CD4-positive, alpha-beta T cell treated with Interleukin-2 at 100 ng/mL for 4 hours (primary cell): ENCODE results near the gene SREBF1.

ENCODE experiments used
- DNase-seq: peaks from one replicate; pipeline ENCODE4 v3.0.0-alpha.2; 2020; ENCODE audit warnings: low spot score

SREBF1 gene

GRCh38 chr17:17841601-17842025, 4.8 kb upstream of the SREBF1 start:
- DNase-seq: no peak

GRCh38 chr17:17840751-17841591, 4.2 kb upstream of the SREBF1 start:
- DNase-seq: no peak

DNA sequence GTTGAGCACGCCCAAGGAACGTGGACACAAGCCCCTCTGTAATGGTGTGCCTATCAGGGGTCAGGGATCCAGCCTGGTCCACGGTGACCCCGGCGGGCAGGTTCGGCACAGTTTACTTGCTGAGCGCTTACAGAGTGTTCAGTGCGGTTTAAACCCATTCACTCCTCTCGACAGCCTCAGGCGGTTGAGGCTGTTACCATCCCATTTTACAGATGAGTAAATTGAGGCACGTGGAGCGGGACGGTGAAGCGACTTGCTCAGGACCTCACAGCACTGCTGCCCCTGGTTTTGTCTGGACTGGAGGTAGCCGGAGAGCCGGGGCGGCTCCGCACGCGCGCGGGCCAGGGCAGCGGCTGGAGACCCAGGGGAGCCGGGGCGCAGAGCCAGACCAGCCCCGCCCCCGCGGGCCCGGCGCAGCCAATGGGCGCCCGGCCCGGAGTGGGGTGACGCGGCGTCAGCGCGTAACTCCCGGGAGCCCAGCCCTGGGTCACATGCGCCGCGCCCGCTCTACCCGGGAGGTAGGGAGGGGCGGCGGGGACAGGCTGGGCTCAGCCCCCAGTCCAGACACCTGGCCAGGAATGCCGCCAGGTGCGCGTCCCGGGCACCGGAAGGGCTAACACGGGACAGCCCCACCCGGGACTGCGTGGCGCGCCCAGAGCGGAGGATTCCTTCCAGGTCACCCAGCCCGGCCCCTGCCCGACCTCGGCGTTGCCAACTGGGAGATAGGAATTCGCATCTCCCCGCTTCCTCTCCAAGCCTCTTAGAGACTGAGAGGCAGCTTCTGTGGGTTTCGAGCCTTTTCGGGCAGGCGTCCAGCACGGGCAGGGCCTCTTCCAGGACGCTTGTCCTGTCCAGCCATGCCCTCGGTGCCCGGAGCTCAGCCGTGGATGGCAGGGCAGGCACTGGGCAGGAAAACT, 3.3 kb upstream of the SREBF1 start:
- DNase-seq: peak; percentile 78

DNA sequence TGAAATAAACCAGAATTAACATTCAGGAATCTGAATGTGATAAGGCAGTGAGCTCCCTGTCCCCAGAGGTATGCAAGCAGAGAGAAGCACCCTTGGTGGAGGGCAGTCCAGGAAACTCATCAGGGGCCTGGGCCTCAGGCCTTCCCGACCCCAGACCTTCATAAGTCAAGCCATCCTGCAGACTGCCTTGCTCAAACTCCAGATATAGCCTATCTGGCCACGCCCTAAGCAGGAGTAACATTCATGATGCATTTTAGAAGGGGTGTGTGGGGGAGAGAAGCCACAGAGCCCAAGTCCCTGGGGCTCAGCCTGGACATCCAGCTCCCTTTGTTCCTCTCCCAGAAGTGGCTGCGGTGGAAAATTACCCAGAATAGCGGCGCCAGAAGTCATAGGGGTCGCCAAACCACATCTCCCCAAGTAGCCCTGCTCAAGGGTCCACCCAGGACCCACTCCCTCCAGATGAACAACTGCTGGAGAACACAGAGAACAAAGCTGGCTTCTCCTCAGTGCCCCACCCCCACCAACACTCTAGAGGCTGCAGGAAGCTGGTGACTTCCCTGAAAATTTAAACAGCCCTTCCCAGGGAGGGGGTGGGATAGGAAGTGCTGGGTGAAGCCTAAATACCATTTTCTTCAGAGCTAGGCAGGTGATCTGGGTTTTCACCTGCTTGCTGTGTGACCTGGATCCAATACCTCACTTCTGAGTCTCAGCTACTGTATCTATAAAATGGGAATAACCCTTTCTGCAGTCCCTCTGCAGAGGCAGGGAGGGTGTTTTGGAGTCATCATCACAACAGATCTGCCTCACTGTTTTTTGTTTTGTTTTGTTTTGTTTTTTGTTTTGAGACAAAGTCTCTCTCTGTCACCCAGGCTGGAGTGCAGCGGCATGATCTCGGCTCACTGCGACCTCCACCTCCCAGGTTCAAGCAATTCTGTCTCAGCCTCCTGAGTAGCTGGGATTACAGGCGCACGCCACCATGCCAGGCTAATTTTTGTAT, 1.5 kb upstream of the SREBF1 start:
- no peak for DNase-seq

DNA sequence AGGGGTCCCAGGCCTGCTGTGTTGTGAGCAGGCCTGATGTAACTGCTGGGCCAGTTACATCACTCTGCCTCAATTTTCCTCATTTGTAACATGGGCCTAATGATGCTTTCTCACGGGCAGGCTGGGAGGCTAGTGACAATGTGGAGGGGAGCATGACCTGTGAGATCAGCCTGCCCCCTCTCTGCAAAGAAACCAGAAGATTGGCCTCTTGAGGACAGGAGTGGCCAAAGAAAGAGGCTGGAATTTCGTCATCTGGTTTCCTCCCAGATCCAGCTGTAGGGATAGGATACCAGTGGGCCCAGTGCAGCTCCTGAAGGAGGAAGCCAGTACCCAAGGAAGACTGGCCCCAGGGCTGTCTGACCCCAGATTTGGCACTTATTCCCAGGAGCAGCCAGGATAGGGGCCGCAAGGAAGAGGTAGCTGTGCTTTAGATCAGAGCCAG, 615 bp upstream of the SREBF1 start:
- DNase-seq: no peak

DNA sequence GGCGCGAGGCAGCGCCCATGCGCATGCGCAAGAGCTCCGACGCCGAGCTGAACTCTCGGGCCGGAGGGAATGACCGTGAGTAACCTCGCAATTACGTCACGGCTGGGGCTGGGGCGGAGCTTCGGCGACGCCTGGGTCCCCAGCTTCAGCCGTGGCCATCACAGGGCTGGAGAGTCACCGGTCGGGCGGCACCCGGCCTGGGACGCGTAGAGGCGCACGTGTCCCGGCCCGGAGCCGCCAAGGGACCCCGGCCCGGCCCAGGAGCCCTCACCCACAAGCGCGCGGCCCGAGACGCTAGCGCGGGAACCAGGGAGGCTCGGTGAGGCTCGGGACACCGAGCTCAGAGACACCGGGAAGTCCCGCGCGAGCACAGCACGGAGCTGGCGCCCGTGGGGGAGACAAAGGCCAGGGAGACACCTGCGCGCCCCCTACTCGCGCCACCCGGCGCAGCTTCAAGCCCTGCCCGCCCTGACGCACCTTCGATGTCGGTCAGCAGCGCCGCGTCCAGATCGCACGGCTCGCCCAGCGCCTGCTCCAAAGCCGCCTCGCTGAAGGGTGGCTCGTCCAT, 452 bp downstream of the SREBF1 start:
- peak; percentile 97 for DNase-seq

GRCh38 chr17:17835415-17836249, 1.2 kb downstream of the SREBF1 start:
- no peak for DNase-seq

DNA sequence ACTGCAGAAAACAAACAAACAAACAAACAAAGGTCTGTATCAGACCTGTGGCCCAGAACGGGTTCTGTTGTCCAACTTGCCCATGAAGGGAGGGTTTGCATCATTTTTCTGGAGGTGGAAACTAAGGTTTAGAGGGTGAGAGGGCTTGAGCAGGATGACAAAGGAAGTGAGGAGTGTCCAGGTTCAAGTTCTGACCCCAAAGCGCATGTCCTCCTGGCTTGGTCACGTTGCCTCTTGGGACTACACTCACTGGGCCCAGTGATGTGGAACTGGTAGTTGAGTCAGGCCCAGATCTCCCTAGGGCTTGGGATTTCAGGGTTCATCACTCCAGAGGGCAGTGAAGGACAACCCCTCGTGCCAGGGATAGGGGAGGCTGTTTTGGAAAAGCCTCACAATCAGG, 1.8 kb downstream of the SREBF1 start:
- DNase-seq: no peak

DNA sequence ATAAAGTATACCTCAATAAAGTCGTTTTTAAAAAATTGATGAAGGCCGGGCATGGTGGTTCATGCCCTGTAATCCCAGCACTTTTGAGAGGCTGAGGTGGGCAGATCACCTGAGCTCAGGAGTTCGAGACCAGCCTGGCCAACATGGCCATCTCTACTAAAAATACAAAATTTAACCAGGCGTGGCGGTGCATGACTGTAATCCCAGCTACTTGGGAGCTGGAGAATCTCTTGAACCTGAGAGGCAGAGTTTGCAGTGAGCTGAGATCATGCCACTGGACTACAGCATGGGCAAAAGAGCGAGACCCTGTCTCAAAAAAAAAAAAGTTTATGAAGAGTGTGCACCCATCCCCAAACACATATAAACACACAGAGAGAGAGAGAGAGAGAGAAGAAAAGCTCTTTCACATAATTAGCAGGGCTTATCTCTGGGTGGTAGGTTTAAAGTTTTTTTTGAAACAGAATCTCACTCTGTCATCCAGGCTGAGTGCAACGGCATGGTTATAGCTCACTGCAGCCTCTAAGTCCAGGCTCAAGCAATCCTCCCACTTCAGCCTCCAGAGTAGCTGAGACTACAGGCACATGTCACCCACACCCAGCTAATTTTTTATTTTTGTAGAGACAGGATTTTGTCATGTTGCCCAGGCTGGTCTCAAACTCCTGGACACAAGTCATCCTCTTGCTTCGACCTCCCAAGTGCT, 3.0 kb downstream of the SREBF1 start:
- no peak for DNase-seq

DNA sequence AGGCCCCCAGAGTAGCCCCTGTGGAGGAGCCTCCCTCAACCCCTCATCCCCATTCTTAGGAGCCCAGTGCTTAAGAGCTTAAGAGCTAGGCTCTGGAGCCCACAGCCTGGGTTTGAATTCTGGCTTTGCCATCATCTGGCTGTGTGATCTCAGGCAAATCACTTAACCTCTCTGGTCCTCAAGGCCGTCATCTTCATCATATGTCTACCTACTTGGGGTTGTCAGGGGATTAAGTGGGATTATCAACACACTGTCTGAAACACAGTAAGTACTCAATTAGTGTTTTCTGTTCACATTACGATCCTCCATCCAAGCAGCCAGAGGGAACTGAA, 4.8 kb downstream of the SREBF1 start:
- no peak for DNase-seq

DNA sequence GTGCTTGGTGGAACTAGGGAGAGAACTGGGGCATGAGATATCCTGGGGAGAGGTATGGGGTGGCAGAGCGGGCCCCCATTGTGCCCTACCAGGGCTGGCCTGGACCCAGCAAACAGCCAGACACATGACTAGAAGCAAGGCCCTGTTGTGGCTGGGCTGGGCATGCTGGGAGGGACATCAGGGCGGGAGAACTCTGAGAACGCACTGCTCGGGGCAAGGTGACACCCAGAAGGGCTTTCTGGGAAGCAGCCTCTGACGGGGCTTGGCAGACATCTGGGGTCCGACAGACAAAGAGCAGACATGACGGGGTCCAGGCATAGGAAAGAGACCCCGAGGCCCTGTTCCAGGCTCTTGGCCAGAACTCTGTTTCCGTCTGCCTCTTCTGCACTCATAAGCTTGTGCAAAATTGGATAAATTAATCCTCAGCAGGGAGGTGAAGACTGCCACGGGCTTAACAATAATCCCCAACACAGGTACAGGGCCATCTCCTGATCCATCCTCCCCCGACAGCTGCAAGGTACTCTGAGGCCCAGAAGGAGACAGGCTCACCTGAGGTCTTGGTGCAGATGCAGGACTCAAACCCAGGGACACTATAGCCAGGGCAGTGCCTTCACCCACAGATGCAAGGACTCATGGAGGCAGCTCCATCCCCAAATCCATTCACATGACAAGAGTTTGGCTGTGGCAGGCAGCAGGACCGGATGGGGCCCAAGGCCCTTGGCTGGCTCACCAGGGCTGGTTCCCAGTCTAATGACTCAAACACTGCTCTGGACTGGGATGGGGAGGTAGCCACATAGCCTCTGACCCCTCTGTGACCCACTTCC, 5.4 kb downstream of the SREBF1 start:
- no peak for DNase-seq

DNA sequence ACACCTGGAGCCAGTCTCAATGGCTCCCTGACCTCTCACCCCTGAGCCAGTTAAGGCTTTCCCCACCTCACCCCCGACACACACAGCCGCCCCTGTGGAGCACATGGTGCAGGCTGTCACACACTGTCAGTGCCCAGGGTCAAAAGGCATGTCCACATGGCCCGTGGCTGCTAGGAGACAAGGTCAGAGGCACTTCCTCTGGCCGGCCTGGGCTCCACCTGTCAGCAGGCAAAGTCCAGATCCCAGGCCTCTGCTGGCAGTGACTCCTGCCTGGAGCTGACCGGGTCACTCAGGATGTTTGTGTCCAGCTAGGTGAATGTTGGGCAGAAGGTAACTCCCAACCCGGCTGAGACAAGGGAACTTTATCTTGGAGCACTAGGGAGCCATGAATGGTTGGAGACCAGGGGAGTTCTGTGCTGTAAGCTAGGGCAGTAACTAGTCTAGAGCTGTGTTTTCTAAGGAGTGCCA, 6.0 kb downstream of the SREBF1 start:
- no peak for DNase-seq

DNA sequence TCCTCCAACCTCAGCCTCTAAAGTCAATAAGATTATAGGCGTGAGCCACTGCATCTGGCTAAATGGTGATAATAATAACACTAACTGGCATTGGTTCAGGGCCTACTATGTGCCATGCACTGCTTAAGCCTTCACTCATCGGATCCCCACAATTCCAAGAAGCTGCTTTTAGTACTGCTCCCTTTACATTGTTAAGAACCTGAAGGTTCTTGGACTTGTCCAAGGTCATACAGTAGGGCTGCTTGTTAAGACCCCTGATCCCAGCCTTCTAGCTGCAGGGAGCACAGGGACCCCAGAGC, 6.6 kb downstream of the SREBF1 start:
- DNase-seq: no peak

DNA sequence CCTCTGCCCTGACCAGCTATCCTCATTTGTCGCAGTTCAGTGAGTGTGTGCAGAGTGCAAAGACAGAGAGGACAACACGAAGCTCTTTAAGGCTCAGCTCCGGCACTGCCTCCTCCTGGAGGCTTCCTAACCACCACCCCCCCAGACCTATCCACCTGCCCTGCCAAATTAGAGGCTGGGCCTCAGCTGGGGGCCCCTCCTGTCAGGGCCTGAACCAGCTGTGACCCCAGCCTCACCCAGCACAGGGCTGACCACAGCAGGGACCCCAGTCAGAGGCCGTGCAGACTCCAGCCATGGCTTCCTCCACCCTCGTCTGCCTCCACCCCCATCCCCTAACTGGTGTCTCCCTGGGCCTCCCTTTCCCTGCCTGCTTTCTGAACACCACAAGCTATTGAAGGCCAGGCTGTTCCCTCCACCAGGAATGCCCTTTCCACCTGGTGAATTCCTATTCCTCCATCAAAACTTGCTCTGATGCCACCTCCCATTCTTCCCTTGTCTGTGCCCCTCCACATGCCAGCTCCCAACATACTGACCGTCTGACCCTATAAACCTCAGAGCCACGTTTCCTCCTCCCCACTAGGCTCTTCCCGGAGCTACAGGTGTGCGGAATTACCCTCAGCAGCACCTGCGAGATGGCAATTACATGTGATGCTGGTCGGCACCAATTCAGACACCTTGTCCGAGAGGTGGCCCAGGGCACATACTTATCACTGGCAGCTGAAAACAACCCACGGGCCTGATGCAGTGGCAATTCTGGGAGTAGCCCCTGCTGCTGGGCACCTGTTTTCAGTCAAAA, 8.8 kb downstream of the SREBF1 start:
- no peak for DNase-seq

DNA sequence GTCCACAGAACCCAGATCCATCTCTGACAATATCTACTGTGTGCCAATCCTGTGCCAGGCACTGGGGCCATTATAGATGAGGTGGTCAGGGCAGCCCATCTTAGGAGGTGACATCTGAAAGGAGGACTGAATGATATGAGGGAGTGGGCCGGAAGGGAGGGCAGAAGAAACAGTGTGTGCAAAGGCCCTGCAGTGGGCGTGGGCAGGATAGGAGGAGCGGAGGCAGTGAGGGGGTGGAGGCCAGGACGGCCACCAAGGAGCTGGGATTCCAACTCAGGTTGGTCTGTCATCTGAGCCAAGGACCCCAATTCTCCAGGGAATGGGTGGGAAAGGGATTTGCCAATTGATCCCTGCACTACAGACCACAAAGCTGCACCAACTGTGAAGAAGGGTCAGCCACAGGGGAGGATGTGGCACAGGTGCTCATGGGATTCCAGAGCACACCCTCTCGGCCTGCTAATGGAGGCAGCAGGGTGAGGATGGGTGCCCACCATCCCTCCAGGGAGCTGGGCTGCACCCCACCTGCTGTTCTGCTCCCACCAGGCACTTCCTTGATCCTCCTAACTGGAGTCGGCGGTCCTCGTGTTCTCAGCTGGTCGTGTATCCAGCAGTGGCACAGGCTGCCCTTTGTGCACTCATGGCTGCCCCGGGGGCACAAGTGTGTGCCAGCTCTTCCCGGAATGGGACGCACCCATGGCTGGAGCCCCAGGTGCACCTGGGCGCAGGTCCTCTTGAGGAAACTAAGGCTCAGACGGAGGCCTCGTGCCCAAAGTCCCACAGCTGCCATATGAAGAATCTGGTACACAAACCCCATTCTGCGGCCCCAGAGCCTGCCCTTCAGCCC, 9.6 kb downstream of the SREBF1 start:
- no peak for DNase-seq

DNA sequence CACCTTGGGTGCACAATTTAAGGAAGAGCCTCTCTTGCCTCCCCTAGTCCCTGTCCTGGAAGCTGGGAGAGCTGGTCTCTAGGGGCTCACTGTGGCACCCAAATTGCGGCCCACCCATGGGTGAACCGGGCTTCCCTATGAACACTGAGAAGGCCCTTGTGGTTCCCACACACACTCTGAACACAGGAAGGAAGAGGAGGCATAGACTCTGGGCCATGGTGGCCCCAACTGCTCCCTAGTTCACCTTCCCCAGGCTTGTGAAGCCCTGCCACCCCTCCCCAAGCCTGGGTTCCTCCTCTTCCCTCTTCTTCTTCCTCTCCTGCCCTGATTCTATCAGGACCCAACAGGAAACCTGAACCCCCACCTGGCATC, 10.5 kb downstream of the SREBF1 start:
- DNase-seq: no peak

DNA sequence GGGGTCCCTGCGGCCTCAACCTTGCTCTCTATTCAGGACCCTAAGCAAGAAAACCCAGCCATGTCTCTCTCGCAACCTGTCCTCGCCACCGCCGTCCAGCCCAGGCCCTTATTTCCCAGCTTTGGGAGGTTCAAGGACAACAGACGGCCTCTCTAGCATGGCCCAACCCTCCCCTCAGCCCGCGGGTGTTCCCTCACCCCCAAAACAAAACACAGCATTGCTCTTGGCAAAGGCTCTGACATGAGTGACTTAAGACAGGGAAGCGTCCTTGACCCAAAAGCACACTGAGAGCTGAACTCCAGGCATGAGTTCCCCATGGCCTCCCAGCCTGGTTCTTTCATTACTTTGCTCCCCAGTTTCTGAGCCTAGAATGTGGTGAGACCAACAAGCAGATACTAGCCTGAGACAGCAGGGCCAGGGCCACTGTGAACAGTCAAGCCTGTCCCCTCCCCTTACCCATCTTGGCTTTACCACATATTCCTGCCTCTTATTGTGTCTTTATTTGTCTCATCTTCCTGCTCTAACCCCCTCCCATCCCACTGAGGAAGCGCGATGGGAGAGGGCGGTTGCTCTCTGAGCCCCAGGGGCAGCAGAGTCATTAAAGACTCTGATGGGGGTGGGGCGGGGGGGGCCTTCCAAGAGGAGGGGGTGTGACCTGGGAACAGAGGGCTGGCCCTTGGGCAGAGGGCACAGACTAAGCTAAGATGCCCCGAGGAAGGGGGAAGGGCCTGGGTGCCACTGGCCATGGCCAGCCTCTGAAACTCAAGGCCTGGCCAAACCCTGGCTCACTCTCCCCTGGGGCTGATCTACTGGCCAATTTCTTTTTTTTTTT, 11.8 kb downstream of the SREBF1 start:
- no peak for DNase-seq
